ENCODE measurements around the gene F2R. TPM values are rescaled to one million over a fixed set of nuclear protein-coding genes. Genes with fewer than 3 reads are reported as not detected.

Gene F2R
- total RNA-seq, 4 donors from 2014 or later: 6.6 to 31.7 (median 14.6) TPM

DNA sequence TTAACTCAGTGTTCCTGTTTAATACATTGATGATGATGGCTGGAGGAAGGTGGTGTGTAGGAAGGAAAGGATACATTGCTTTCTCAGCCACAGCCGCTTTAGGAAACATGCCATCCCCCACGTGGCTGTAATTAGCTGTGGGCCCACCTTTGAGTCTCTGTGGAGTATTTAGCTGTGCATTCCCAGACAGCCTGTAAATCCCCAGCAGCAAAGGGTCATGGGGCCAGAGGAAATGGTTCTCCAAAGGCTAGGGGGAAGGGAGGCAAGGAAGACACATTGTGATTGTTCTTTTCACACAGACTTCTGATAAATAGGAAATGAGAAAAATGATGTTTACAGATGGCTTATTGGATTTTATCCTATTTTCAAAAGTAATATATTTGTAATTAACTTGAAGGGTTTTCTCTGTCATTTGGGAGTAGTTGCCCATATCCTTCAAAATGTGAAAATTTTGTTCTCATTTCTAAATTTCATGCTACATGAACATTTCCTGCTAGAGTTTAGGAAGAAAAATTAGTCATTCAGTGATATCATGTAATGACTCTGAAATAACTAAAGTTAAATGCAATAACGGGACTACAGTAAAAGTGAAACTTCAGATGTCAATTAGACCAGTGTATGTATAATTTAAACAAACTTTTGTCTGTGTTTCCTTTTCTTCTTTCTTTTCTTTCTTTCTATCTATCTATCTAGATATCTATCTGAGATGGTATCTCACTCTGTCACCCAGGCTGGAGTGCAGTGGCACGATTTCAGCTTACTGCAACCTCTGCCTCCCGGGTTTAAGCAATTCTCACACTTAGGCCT lies 24.3 kb upstream of the F2R start:
- TF ChIP-seq, protein P1, sequence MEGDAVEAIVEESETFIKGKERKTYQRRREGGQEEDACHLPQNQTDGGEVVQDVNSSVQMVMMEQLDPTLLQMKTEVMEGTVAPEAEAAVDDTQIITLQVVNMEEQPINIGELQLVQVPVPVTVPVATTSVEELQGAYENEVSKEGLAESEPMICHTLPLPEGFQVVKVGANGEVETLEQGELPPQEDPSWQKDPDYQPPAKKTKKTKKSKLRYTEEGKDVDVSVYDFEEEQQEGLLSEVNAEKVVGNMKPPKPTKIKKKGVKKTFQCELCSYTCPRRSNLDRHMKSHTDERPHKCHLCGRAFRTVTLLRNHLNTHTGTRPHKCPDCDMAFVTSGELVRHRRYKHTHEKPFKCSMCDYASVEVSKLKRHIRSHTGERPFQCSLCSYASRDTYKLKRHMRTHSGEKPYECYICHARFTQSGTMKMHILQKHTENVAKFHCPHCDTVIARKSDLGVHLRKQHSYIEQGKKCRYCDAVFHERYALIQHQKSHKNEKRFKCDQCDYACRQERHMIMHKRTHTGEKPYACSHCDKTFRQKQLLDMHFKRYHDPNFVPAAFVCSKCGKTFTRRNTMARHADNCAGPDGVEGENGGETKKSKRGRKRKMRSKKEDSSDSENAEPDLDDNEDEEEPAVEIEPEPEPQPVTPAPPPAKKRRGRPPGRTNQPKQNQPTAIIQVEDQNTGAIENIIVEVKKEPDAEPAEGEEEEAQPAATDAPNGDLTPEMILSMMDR (IDR thresholded peaks at IDR 0.05; ENCODE audit: low read depth): no peak

DNA sequence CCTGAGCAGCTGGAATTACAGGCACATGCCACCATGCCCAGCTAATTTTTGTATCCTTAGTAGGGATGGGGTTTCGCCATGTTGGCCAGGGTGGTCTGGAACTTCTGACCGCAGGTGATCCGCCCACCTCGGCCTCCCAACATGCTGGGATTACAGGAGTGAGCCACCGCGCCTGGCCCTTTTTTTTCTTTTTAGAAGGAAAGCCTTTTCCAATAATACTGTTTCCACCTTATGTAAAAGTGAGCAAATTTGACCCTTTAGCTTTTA lies 23.7 kb upstream of the F2R start:
- TF ChIP-seq, protein P1 (IDR thresholded peaks at IDR 0.05; ENCODE audit: low read depth): no peak

- TF ChIP-seq, protein P1 (IDR thresholded peaks at IDR 0.05; ENCODE audit: low read depth): no peak
These were observed 23.3 kb upstream of the F2R start for GRCh38 chr5:76692651-76693050.

GRCh38 chr5:76693141-76693540 lies 22.8 kb upstream of the F2R start:
- TF ChIP-seq, protein P1 (IDR thresholded peaks at IDR 0.05; ENCODE audit: low read depth): no peak

DNA sequence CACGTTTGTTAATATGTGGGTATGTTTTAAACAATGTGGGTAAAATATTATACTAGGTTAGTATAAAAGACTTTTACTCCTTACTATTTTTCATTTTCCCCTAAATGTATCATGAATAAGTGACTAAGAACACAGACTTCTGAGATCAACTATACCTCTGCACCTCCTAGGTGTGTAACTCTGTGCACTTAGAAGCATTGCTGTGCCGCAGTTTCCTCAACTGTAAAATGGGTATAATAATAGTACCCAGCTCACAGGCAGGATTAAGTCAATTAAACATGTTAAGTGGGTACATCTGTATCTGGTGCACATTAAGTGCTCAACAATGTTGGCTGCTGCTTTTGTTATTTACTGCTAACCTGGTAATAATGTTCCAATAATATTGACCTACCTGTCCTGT lies 21.6 kb upstream of the F2R start:
- TF ChIP-seq, protein P1 (IDR thresholded peaks at IDR 0.05; ENCODE audit: low read depth): no peak

DNA sequence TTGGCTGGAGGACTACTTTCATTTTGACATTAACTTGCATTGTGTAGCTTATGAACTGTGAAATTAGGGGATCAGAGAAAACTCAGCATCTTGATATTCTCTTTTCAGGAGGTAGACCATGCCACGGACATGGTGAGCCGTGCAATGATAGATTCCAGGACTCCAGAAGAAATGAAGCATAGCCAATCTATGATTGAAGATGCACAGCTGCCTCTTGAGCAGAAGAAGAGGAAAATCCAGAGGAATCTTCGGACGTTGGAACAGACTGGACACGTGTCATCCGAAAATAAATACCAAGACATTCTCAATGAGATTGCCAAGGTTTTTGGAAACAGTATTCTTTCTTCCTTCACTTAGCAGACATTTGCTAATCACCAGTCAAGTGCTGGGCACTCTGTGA lies 20.6 kb upstream of the F2R start:
- TF ChIP-seq, protein P1 (IDR thresholded peaks at IDR 0.05; ENCODE audit: low read depth): no peak

DNA sequence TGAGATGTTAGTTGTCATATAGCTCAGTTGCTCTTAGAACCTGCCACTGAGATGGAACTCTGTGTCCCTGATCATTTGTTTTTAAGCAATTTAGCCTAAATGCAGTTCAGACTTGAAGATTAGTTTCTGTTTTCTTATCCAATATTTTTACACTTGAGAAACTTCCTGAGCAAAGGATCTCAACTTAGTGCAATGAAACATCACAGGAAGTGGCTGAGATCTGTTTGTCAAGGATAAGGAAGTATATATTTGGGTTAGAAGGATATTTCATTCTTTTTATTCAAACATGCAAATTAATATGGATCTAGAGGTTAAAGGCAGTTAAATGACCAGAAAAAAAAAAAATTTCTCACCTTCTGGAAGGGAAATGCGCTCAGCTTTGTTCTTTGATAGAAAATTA lies 19.7 kb upstream of the F2R start:
- TF ChIP-seq, protein P1 (IDR thresholded peaks at IDR 0.05; ENCODE audit: low read depth): no peak

Measured in subcutaneous adipose tissue (tissue), 4 donors.